Subcutaneous adipose tissue (tissue), 4 donors: ENCODE data around the gene TSC1. TPM values are rescaled to one million over a fixed set of nuclear protein-coding genes. Genes with fewer than 3 reads are reported as not detected.

ENCODE experiments used
- CTCF ChIP-seq: fragments of 450-650 bp; IDR thresholded peaks from one replicate; pipeline ENCODE4 v1.5.1; 2016; ENCODE audit warnings: low read depth, mild to moderate bottlenecking, control low read depth, antibody characterized with exemption, moderate library complexity
- total RNA-seq, 4 donors: library from RNA; depleted of rRNA; stranded (reverse); fragments of >200 nt; gene quantifications; one replicate each; pipeline ENCODE4 v1.1.0, GENCODE V29; 2016

Gene TSC1
- total RNA-seq, 4 donors from 2014 or later = 43.4 to 63.1 (median 51.4) TPM

DNA sequence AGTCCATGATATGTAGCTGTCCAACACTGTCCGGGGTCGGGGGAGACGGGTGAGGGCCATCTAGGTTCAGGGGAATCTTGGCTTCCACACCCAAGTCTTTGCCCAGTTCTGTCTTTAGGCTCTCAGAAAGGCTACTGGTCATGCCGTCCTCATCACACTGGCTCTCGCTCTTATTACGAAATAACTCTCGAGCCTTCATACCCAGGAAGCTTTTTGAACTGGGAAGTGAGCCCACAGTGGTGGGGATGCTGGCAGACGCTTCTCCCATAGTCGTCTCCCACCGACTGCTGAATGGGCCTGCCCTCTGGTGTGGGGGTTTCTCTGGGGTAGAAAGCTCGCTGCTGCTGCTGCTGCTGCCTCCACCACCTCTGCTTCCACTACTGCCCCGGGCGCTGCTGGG is 48.2 kb downstream of the TSC1 start:
- no peak for TF ChIP-seq CTCF

- no peak for TF ChIP-seq CTCF
These were observed 49.3 kb downstream of the TSC1 start for GRCh38 chr9:132894862-132895835.

DNA sequence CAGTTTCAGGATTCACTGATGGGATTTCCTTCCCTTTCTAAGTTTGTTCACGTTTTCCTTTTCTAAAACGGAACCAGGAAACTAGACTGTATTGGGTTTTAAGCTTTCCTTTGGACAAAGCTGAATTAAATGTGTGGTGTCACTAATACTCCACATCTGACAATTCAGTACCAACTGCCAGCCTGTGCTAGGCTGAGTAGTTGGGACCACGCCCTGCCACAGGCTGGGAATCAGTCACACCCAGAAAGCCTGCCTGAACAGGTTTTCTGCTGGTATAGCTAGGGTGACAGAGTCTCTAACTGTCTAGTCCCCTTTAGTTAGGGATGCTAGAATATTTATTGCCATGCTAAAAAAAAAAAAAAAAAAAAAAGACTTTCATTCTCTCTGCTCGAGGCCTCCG is 50.1 kb downstream of the TSC1 start:
- no peak for TF ChIP-seq CTCF

GRCh38 chr9:132892400-132892799 is 52.0 kb downstream of the TSC1 start:
- no peak for TF ChIP-seq CTCF

- TF ChIP-seq CTCF = no peak
These were observed 56.3 kb downstream of the TSC1 start for GRCh38 chr9:132888151-132888550.

- no peak for TF ChIP-seq CTCF
These were observed 57.0 kb downstream of the TSC1 start for GRCh38 chr9:132887181-132888120.

- TF ChIP-seq CTCF = no peak
These were observed 58.1 kb downstream of the TSC1 start for GRCh38 chr9:132886334-132886725.
